GM21528 (cell line): ENCODE measurements around the gene NFAT5.

Experiments used
- ATAC-seq: cut with Tn5 transposase; IDR thresholded peaks from one replicate; pipeline ENCODE4 v1.9.1; 2021; ENCODE audit warnings: mild to moderate bottlenecking, moderate library complexity; ENCODE audit not compliant: unreplicated experiment, low FRiP score

The NFAT5 gene

DNA sequence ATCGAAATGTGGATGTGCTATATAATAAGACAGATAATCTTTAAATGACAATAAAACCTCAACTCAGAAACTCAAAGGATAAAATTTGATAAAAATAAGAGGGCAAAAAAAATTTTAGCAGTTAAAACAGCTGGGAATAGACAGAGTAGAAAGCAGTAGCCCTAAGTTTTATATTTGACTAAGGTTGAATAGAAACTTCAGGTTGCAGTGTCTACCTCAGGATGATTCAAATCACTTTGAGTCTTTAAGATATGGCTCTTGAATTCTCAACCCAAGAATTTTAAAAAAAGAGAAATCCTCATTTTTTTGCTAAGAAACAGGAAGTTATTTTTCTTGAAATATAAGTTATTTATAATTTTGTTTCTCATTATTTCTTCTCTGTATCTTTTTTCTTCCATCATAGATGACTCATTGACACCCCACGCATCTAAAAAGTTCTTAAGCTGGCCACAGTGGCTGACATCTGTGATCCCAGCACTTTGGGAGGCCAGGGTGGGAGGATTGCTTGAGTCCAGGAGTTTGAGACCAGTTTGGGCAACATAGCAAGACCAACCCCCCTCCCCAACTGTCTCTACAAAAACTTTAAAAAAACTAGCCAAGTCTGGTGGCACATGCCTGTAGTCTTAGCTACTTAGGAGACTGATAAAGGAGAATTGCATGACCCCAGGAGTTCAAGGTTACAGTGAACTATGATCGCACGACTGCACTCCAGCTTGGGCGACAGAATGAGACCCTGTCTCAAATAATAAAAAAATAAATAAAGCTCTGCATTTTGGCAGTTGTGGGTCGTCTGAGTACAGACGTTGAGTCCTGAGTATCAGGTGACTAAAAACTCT lies 23.9 kb downstream of the NFAT5 start:
- no peak for ATAC-seq

DNA sequence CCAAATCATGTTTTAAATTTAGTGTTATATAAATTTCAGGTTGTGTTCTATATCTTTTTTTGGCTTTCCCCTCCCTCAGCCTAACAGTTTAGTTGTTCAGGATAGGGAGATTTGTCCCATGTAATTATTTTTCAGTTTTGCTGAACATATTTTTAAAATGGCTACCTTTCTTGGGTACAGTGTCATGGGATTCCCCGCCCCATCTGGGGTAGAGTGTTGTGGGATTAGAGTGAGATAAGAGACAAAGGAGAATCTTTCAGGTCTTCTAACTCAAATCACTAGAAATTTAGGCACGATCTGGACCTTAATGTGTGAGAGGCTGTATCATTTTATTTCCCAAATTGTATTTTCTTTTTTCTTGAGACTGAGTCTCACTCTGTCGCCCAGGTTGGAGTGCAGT lies 24.8 kb downstream of the NFAT5 start:
- no peak for ATAC-seq

DNA sequence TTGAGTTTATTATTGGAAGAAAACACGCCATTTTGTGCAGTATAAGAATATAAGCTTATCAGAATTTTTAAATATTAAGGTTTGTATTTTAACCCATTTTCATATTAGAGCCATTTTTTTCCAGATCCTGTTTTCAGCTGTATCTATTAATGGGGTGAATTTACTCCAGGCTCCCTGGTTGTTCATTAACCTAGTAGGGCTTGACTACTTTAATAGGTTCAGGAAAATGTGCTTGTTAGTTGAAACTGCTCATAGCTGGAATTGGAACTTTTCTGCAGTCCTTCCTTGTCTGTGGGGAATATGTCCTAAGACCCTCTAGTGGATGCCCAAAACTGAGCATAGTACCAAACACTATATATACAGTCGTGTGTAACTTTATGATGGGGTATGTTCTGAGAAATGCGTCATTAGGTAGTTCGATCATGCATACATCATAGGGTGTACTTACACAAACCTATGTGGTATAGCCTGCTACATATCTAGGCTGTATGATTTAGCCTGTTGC lies 28.0 kb downstream of the NFAT5 start:
- ATAC-seq: no peak

DNA sequence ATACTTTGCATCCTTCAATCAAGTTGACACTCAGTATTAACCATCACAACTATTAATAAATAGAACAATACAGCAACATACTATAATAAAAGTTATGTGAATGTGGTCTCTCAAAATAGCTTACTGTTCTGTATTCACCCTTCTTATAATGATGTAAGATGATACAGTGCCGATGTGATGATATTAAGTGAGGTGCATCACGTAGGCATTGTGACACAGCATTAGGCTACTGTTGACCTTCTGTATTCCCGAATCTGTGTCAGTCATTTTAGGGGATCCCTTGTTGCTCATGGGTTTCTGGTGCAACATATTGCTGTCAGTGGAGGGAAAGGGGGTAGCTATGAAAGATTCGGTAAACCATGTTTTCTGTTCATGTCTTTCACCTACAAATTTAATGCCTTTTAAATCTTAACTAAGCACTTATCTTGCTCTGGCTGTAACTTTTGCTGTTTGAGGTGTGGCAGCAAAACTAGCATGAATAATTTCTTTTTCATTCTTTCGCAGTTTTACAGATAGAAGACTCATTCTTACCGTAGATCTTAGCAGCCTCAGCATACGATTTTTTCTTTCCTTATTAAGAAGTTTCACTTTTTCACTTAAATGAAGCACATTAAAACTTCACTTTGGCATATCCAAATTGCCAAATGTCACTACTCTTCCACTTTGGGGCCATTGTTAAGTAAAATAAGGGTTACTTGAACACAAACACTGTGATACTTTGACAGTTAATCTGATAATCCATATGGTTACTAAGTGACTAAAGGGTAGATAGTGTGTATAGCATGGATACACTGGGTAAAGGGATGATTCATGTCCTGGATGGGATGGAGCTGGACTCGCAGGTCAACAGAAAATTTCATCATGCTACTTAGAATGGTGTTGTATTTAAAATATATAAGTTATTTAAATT lies 29.6 kb downstream of the NFAT5 start:
- ATAC-seq: no peak

DNA sequence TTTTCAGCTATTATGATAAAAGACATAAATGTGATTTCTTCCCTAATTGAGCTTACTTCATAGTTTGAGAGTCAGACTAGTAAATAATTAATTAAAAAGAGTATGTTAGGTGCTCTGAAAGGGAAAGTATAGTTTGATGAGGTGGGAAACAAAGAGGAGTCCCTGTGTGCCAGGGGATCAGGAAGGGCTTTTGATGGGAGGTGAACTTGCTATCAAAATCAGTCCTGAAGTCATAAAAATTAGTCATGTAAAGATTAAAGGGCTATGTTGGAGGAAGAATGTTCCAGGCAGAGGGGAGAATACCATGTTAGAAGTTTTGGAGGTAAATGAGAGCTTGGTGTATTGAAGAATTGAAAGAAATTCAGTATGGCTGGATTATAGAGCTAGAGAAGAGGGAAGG lies 31.0 kb downstream of the NFAT5 start:
- no peak for ATAC-seq

- ATAC-seq: no peak
Observed at GRCh38 chr16:69598045-69598444, 32.3 kb downstream of the NFAT5 start.

DNA sequence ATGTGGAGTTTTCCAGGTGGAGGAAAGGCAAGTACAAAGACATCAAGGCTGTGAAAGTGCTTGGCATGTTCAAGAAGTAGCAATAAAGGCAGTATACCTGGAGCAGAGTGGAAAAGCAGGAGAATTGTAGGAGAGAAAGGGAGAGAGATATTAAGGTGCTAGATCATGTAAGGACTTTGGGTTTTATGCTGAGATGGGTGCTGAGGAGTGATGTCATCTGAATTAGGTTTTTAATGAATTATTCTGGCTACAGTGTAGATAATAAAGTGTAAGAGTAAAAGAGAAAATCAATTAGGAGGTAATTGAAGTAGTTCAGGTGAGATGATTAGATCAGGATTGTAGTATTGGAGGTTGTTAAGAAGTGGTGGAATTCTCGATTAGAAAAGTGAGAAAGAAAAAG lies 34.0 kb downstream of the NFAT5 start:
- no peak for ATAC-seq

GRCh38 chr16:69600202-69600601 lies 34.4 kb downstream of the NFAT5 start:
- ATAC-seq: no peak

DNA sequence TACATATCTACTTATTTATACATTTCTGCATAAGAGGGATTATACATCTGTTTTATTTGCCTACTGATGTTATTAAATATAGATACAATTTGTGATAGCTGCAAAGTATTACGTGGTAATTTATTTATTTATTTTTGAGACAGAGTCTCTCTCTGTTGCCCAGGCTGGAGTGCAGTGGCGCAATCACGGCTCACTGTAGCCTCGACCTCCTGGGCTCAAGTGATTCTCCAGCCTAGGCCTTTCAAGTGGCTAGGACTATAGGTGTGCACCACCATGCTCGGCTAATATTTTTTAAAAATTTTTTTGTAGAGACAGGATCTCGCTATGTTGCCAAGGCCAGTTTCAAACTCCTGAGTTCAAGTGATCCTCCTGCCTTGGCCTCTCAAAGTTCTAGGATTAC lies 35.5 kb downstream of the NFAT5 start:
- ATAC-seq: no peak

DNA sequence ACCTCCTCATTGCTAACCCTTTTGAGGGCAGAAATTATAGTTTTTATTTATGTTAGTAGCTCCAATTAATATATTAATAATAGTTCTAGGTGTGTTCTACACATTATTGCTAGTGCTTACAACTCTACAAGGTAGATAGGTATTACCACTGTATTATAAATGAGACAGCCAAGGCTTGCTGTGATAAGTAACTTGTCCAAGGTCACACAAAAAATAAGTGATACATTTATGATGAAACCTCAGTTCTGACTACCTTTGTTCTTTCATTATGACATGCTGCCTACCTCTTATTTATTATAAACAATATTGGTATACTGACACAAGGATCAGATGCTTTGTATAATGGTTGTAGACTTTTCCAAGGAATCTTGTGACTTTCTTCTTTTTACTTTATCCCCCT lies 41.2 kb downstream of the NFAT5 start:
- ATAC-seq: no peak

GRCh38 chr16:69607674-69608073 lies 41.9 kb downstream of the NFAT5 start:
- no peak for ATAC-seq

DNA sequence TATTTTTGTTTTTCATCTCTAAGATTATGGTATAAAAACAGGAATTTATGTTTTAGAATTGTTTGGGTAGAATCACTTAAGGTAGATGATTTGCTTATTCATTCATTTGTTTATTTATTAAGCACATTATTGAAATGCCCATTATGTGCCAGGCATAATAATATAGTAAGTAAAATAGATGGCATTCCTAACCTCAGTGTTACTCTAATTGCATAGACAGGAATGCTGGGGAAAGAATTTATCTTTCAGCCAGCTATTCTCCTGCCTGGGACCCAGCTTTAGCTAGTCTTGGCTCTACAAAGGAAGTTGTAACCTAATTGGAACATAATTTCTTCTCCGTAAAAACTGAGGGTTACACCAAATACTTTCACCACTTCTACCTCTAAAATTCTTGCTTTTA lies 44.6 kb downstream of the NFAT5 start:
- ATAC-seq: no peak

DNA sequence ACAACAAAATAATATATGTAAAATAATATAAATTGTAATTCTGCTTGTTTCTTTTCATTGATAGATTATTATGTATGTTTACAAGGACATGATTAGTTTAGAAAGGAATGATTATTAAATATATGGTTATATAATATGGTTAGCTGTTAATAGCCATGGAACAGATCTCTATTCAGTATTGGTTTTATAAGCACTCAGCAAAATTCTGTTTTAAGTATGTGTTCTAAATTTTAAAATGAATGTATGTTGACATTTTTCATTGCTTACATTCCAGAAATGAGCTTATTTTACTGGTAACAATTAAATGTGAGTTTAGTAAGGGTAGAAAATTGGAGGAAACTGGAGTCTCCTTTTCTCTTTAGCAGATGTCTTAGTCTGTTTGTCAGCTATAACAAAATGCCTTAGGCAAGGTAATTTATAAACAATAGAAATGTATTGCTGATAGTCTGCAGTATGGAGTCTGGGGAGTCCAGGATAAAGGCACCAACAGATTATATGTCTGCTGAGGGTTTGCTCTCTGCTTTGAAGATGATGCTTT lies 45.4 kb downstream of the NFAT5 start:
- ATAC-seq: no peak

- no peak for ATAC-seq
Observed at GRCh38 chr16:69613378-69614154, 47.8 kb downstream of the NFAT5 start.

- ATAC-seq: no peak
Observed at GRCh38 chr16:69615528-69615927, 49.8 kb downstream of the NFAT5 start.

- no peak for ATAC-seq
Observed at GRCh38 chr16:69616082-69616481, 50.3 kb downstream of the NFAT5 start.

DNA sequence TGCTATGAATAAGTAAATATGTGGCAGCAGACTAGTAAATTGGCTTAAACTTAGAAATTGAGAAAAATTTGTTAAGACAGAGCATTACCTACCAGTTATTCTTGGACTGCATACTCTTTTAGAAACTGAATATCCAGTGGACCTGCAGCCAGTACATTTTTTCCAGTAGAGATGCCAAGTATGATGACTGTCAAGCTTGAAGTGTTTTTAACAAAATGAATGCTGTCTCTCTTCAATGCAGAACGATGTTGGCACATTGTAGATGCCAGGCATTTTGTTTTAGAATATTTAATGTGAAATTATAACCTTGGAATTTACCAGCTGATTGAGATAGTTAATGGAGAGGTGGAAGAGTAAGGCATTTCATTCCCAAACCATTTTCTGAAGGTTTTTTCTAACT lies 52.5 kb downstream of the NFAT5 start:
- ATAC-seq: no peak

DNA sequence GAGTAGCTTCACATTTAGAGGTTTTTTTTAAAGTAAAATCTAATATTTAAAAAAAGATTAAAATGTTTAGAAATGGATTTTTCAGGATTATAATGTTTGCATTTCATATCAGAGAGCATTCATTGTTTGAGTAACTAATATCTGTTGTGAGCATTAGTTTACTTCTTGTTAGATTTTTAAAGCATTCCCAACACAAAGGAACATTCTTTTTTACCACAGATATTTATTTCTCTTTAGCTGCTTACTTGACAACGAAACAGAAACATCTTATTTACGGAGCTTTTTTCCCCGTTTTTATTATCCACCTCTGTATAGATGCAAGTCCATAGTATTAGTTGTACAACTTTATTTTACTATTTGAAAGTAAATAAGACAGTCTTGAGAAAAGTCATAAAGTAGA lies 53.0 kb downstream of the NFAT5 start:
- ATAC-seq: no peak

DNA sequence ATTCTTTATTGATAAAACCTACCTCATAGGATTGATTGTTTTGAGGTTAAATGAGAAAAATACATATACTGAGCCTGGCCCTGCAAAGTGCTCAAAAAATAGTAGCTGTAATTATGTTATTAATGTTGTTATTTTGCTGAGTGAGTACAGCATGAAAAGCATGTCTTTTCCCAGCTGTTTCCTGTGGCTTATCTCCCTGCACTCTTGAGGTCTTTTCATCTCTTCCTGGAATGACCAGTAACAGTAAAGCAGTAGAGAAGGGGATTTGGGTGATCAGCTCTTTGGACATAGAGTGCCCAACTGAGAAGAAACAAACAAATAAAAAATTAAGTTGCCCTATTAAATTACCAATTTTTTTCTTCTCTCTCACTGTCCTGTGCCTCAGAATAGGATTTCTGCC lies 53.7 kb downstream of the NFAT5 start:
- no peak for ATAC-seq

DNA sequence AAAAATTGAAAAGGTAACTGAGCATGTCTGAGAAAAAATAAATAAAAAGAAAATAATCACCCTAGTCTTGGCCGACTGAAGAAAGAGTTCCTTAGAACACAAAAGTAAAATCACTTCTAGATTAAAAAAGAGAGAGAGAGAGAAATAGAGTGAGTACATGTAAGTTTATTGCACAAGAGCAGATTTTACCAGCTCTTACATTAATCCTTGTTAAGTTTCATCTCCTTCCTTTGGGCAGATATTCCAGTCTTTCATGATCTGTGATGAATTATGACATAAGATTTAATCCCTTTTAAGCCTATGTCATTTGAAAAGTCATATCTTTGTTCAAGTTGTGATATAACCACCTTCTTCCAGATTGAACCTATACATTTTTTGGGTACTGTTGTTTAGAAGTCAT lies 54.8 kb downstream of the NFAT5 start:
- no peak for ATAC-seq
